PFSK-1 (cell line): ENCODE results near the gene LCP2.

Experiments
- FOXP2 ChIP-seq: optimal IDR thresholded peaks from 2 replicates; pipeline ENCODE3; 2011; ENCODE audit warnings: borderline replicate concordance, control low read depth, inconsistent platforms; ENCODE audit not compliant: insufficient read depth; ENCODE audit errors: extremely low read length, extremely low read depth
- POLR2AphosphoS5 ChIP-seq: IDR thresholded peaks from 2 replicates; pipeline ENCODE4 v1.6.1; 2012; ENCODE audit warnings: low read depth, mild to moderate bottlenecking, control low read depth, low read length, moderate library complexity
- SIN3A ChIP-seq: IDR thresholded peaks from 2 replicates; pipeline ENCODE4 v1.6.1; 2012; ENCODE audit warnings: mild to moderate bottlenecking, low read length, moderate library complexity, borderline replicate concordance; ENCODE audit not compliant: insufficient read depth
- TAF1 ChIP-seq: IDR thresholded peaks from 2 replicates; pipeline ENCODE4 v1.6.1; 2012; ENCODE audit warnings: low read length, control low read depth, borderline replicate concordance; ENCODE audit not compliant: insufficient read depth
- TF ChIP-seq, protein P1 (sequence below), 2 experiments: IDR thresholded peaks; 2 replicates each; pipeline versions ENCODE4 v1.6.1 to v1.8.0; 2011 to 2012; ENCODE audit warnings: low read depth in 2 of 2, low read length in 2 of 2, control low read depth in 1 of 2, inconsistent platforms in 1 of 2, mild to moderate bottlenecking in 1 of 2, moderate library complexity in 1 of 2; ENCODE audit not compliant: insufficient read depth in 1 of 2

Gene LCP2

DNA sequence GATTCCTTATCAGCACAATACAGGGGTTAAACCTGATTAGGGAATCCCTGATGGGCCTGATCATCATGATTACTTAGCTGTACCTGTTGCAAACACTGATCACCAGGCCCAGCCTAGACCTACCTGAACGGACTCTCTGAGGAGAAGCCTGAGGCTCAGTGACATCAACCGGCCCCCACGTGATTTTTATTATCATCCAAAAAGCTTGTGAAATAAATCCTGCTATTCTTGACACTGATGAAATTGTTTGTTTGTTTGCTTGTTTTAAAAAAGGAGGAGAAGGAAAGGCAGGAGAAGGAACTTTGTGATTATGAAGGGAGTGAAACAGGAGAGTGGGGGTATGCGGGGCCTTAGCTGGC, 18.1 kb downstream of the LCP2 start:
- no peak for TF ChIP-seq POLR2AphosphoS5
- no peak for TF ChIP-seq SIN3A
- TF ChIP-seq FOXP2, result no peak
- no peak for TF ChIP-seq TAF1
- TF ChIP-seq, protein P1, sequence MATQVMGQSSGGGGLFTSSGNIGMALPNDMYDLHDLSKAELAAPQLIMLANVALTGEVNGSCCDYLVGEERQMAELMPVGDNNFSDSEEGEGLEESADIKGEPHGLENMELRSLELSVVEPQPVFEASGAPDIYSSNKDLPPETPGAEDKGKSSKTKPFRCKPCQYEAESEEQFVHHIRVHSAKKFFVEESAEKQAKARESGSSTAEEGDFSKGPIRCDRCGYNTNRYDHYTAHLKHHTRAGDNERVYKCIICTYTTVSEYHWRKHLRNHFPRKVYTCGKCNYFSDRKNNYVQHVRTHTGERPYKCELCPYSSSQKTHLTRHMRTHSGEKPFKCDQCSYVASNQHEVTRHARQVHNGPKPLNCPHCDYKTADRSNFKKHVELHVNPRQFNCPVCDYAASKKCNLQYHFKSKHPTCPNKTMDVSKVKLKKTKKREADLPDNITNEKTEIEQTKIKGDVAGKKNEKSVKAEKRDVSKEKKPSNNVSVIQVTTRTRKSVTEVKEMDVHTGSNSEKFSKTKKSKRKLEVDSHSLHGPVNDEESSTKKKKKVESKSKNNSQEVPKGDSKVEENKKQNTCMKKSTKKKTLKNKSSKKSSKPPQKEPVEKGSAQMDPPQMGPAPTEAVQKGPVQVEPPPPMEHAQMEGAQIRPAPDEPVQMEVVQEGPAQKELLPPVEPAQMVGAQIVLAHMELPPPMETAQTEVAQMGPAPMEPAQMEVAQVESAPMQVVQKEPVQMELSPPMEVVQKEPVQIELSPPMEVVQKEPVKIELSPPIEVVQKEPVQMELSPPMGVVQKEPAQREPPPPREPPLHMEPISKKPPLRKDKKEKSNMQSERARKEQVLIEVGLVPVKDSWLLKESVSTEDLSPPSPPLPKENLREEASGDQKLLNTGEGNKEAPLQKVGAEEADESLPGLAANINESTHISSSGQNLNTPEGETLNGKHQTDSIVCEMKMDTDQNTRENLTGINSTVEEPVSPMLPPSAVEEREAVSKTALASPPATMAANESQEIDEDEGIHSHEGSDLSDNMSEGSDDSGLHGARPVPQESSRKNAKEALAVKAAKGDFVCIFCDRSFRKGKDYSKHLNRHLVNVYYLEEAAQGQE (IDR thresholded peaks at IDR 0.05; ENCODE audit: insufficient read depth in 1 of 2, low read depth in 2 of 2, low read length in 2 of 2), result no peak

DNA sequence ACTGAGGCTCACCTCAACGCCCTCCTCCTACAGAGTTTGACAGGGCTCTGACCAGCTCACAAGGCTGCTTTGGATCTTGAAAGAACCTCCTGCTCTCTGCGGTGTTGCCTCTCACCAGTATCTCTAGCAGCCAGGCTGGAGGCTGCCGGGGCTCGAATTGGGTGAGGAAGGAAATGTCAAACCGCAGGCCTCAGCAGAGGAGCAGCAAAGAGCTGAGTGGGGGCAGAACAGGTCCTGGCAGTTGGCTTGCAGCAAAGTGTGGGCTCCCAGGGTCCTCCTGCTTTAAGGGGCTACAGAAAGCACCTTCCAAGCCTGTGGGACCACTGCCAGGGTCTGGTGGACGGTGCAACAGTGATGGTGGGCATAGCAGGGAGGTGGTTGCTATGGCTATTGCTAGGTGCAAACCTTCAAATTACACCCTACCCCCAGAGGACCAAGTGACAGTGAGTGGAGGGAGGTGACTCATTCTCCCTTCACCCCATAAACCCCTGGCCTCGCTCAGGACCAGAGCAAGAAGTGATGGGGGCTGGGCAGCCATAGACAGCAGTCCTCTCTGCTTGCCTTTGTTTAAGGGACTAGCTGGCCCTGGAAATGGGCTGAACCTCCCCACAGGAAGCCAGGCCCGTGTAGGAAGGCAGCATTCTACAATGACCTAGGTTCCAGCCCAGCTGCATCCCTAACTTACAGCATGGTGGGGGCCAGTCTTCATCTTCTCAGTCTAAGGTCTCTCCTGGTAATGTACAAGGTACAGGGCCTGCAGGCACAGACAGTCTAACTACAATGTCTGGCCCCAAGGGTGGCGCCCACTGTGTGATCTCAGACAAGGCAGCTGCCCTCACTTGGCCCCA, 18.7 kb downstream of the LCP2 start:
- no peak for TF ChIP-seq TAF1
- no peak for TF ChIP-seq POLR2AphosphoS5
- TF ChIP-seq SIN3A, result no peak
- TF ChIP-seq FOXP2, result no peak
- TF ChIP-seq, protein P1 (IDR thresholded peaks at IDR 0.05; ENCODE audit: insufficient read depth in 1 of 2, low read depth in 2 of 2, low read length in 2 of 2), result no peak

- TF ChIP-seq TAF1, result no peak
- no peak for TF ChIP-seq SIN3A
- no peak for TF ChIP-seq POLR2AphosphoS5
- TF ChIP-seq, protein P1 (IDR thresholded peaks at IDR 0.05; ENCODE audit: insufficient read depth in 1 of 2, low read depth in 2 of 2, low read length in 2 of 2), result no peak
- TF ChIP-seq FOXP2, result no peak
These were observed 19.7 kb downstream of the LCP2 start for GRCh38 chr5:170277867-170278281.

GRCh38 chr5:170276140-170276539, 21.4 kb downstream of the LCP2 start:
- no peak for TF ChIP-seq TAF1
- no peak for TF ChIP-seq FOXP2

GRCh38 chr5:170275376-170275994, 22.1 kb downstream of the LCP2 start:
- TF ChIP-seq FOXP2 (no peak), POLR2AphosphoS5 (no peak), SIN3A (no peak), TAF1 (no peak)
- TF ChIP-seq, protein P1 (IDR thresholded peaks at IDR 0.05; ENCODE audit: insufficient read depth in 1 of 2, low read depth in 2 of 2, low read length in 2 of 2), result no peak
